Cardiac muscle cell (in vitro differentiated cells and primary cell): ENCODE measurements around the gene AGPAT2. TPM values are rescaled to one million over a fixed set of nuclear protein-coding genes. Genes with fewer than 3 reads are reported as not detected.

Experiments
- DNase-seq, 2 donors: peaks; one replicate each; pipeline versions ENCODE4 v3.0.0 to v3.0.0-alpha.2; 2010 to 2017; ENCODE audit warnings: low read depth in 1 of 2, low spot score in 1 of 2
- H3K27ac ChIP-seq: fragments of 200-600 bp; sonication (generic); 2 replicates; pipeline ENCODE4 v1.5.1; 2016
- H3K27me3 ChIP-seq: fragments of 200-600 bp; sonication (generic); 2 replicates; pipeline ENCODE4 v1.6.0; 2016; ENCODE audit warnings: control low read depth
- H3K36me3 ChIP-seq: fragments of 200-600 bp; sonication (generic); 2 replicates; pipeline ENCODE4 v1.5.1; 2016; ENCODE audit warnings: control low read depth
- H3K4me1 ChIP-seq: fragments of 200-600 bp; sonication (generic); 2 replicates; pipeline ENCODE4 v1.8.1; 2017; ENCODE audit warnings: low read depth, mild to moderate bottlenecking, mixed run types
- H3K4me3 ChIP-seq: fragments of 200-600 bp; sonication (generic); 2 replicates; pipeline ENCODE4 v1.5.1; 2016; ENCODE audit warnings: mild to moderate bottlenecking
- H3K9me3 ChIP-seq: fragments of 200-600 bp; sonication (generic); 2 replicates; pipeline ENCODE4 v1.5.1; 2017; ENCODE audit warnings: low read depth, mild to moderate bottlenecking, control low read depth
- CTCF ChIP-seq: IDR thresholded peaks from 2 replicates; pipeline ENCODE4 v1.5.1; 2012; ENCODE audit warnings: low read depth, mild to moderate bottlenecking, low read length
- polyA plus RNA-seq: library from polyadenylated mRNA; unstranded; fragments of >200 nt; fragmentation: Nextera tagmentation; extraction: Ambion mirVana; gene quantifications from 2 replicates; pipeline ENCODE4 v1.2.1, GENCODE V29; 2016
- total RNA-seq: library from RNA; depleted of rRNA; stranded (reverse); fragments of >200 nt; gene quantifications from 2 replicates; pipeline ENCODE4 v1.2.3, GENCODE V29; 2016

Gene AGPAT2
- total and polyA plus RNA-seq, 2 experiments from 2014 or later, result 72.5 to 103 TPM

GRCh38 chr9:136701668-136702053 is 14.4 kb upstream of the AGPAT2 start:
- no peaks in the 10 kb centered on the region for H3K9me3 ChIP-seq
- no peak overlapping the region for H3K27ac ChIP-seq
- H3K27me3 ChIP-seq, result peaks cover 10% of the 10 kb centered on the region
- H3K4me3 ChIP-seq, result no peak overlapping the region
- no peak for DNase-seq
- no peak for TF ChIP-seq CTCF
- no peaks in the 10 kb centered on the region for H3K4me1 ChIP-seq
- no peaks in the 10 kb centered on the region for H3K36me3 ChIP-seq

GRCh38 chr9:136700959-136701667 is 13.9 kb upstream of the AGPAT2 start:
- no peak for TF ChIP-seq CTCF
- Histone ChIP-seq H3K4me1 (no peaks in the 10 kb centered on the region), H3K4me3 (no peak overlapping the region), H3K27me3 (peaks cover 10% of the 10 kb centered on the region), H3K27ac (no peak overlapping the region), H3K36me3 (no peaks in the 10 kb centered on the region), H3K9me3 (no peaks in the 10 kb centered on the region)
- DNase-seq, result no peak

GRCh38 chr9:136700304-136700703 is 13.0 kb upstream of the AGPAT2 start:
- TF ChIP-seq CTCF, result no peak
- H3K9me3 ChIP-seq, result no peaks in the 10 kb centered on the region
- H3K27me3 ChIP-seq, result peaks cover 10% of the 10 kb centered on the region
- H3K27ac ChIP-seq, result no peak overlapping the region
- no peak overlapping the region for H3K4me3 ChIP-seq
- no peaks in the 10 kb centered on the region for H3K4me1 ChIP-seq
- no peaks in the 10 kb centered on the region for H3K36me3 ChIP-seq
- peak in 1 of 2 donors; percentile 47 for DNase-seq

- Histone ChIP-seq H3K4me1 (no peaks in the 10 kb centered on the region), H3K36me3 (no peaks in the 10 kb centered on the region), H3K27ac (no peak overlapping the region), H3K27me3 (peaks cover 10% of the 10 kb centered on the region), H3K9me3 (no peaks in the 10 kb centered on the region), H3K4me3 (no peak overlapping the region)
- no peak for DNase-seq
- no peak for TF ChIP-seq CTCF
These were observed 11.5 kb upstream of the AGPAT2 start for GRCh38 chr9:136698635-136699246.

GRCh38 chr9:136697821-136698526 is 10.7 kb upstream of the AGPAT2 start:
- TF ChIP-seq CTCF, result no peak
- Histone ChIP-seq H3K36me3 (no peaks in the 10 kb centered on the region), H3K27ac (no peak overlapping the region), H3K4me1 (no peaks in the 10 kb centered on the region), H3K27me3 (peaks cover 10% of the 10 kb centered on the region), H3K9me3 (no peaks in the 10 kb centered on the region), H3K4me3 (no peak overlapping the region)
- no peak for DNase-seq
